Femur (tissue), 1 donor: ENCODE data around the gene ACSL3.
"Not testable (repeated sequence)": the region's sequence is repeated elsewhere in the genome, so short reads cannot be mapped to it uniquely, and the experiment has no call there.

Experiments
- DNase-seq: peaks from one replicate; pipeline ENCODE4 v3.0.0-alpha.2; 2017

Gene ACSL3

DNA sequence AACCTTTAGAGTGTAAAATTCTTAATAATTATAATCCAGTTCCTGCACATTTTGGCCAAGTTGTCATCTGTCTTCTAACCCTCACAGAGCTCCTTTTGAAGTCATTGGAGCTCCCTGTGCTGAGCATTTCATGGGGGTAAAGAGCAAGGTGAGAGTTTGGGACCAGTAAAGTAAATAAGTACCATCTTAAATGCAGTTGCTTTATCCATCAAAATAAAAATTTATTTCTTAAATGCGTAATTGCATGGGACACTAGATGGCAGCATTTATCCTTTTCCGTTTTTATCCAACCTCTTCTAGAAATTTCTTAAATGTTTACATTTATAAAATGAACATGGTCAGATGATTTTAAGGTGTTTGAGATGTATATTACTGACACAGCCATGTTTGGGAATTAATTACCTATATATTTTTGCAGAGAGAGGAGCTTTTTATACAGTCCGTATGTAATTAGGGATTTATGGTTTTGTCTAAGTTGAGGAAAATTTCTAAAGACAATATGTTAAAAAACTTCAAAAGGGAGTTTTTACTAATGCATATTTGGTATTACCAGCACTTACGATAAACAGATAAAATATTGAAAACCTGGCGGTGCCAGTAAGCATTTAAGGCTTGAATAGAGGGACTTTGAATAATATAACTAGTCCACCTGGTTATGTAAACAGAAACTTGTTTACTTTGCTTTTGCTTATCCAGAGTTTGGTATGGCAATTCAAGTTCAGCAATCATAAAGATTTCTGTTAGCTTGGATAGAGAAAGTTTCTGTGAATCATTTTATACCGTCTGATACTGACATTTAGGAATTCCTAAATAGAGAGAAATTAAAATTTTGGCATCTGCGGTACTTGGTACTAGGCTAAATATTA is 54.5 kb downstream of the ACSL3 start:
- no peak for DNase-seq

DNA sequence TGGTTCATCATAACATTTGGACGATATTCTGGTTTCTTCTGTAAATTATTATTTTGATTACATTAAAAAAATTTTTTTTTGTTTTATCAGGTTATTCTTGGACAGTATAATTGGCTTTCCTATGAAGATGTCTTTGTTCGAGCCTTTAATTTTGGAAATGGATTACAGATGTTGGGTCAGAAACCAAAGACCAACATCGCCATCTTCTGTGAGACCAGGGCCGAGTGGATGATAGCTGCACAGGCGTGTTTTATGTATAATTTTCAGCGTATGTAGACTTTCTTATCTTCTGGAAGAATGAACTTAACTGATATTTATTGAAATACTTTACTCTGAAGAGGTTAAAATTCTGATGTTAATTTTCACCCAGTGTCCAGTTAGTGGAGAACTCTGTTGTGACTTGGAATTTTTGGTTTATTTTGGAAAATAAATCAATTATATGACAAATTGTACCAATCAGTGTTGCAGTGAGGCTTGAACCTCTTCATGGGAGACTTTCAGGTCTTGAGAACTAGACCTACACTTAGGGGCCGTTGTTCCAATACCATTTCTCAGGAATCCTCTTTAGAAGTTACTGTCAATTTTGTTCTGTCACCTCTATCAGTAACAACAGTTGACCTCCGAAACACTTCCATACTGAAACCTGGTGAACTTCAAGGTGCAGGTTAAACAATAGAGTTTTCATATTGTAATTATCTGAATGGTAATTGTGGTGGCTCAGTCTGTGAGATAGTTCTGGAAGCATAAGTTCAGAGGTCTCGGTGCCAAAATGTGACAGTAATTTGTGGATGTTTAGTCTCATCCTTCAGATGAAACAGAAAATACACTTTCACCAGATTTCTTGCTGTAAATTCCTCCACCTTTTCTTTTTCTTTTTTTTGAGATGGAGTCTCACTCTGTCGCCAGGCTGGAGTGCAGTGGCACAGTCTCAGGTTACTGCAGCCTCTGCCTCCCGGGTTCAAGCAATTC is 55.7 kb downstream of the ACSL3 start:
- DNase-seq = no peak

DNA sequence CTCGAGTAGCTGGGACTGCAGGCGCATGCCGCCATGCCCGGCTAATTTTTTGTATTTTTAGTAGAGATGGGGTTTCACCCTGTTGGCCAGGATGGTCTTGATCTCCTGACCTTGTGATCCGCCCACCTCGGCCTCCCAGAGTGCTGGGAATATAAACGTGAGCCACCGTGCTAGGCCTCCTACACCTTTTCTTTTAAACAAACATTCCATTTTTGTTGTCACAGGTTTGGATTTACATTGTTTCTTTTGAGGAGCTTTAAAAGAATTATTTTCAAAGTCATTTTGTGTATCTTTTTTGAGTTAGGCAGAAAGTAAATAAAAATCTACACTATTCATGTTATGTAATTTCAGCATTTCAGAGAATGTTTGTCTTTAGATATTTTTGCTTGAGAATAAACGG is 56.4 kb downstream of the ACSL3 start:
- DNase-seq = not testable (repeated sequence)

DNA sequence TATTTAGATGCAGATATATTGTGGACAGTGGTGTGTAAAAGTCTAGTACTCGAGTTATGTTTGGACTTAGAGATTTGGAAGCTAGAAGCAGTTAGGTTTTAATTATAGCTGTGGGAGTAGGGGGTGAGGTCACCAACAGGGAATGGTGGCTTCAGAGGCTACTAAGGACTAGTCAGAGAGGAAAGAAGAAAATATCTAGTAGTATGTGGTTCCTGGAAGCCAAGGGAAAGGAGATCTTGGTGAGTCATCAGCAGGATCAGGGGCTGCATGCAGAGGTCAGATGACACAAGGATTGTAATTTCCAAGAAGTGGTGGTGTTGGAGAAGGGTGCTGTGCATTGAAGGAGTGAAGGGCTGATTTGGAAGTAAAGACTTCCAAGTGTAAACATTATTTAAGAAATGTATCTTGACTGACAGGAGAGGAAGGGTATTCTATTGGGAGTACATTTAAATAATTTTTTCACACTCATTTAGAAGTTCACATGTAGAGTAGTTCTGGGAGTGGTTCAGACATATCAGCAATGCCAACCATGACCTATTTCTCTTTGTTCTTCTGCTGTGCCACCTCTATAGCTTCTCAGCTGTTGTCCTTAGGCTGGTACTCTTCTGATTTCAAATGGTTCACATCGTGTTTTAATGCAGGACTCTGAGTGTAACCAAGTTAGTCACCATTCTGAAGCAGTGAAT is 59.1 kb downstream of the ACSL3 start:
- DNase-seq = no peak

DNA sequence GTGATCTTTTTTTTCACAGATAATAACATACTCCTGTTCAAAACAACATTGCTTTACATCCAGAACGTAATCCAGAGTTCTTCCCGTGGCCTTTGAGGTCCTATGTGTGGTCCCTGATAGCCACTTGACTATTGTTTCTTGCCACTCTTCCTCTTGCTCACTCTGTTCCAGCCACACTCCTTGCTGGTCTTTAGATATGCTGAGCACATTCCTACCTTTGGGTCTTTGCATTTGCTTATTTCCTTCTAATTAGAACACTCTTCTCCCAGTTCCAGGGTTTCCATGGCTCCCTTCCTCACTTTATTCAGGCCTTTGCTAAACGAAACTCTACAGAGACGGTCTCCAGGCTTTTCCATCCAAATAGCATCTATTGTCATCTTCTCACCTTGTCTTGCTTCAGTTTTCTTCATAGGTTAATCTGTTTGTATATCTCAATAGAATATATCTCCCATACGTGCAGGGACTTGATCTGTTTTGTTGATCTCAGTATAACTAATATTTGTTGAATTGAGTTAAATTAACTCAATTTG is 59.9 kb downstream of the ACSL3 start:
- DNase-seq = no peak

DNA sequence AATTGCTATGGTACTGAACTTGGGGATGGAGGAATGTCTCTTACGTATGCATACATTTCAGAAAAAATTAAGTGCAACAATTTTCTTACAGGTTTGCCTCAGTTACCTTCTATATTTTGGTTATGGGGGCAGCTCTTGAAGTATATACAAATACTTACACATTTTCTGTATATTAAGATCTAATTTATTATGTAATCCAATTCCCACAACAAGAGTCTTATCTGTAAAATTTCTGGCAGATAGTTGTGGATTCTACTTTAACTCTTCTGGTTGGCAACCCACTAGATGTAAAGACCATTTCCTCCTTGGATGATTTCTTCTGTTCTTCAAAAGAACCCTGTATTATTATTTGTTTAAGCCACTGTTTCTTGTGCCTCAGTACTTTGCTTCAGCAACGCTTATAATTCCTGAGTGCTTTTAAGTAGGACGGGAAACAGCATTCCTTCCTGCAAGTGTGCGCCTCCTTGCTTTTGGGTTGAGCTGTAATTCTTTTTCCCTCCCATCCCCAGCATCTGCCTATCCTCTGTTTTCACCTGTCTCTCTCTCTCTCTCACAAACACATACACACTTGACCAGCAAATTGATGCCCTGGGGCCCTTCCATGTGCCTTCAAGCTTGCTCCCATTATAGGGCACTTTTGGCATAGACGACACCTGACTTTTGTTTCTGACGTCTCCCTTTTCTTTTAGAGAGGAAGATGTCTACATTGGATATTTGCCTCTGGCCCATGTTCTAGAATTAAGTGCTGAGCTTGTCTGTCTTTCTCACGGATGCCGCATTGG is 61.4 kb downstream of the ACSL3 start:
- DNase-seq = no peak

DNA sequence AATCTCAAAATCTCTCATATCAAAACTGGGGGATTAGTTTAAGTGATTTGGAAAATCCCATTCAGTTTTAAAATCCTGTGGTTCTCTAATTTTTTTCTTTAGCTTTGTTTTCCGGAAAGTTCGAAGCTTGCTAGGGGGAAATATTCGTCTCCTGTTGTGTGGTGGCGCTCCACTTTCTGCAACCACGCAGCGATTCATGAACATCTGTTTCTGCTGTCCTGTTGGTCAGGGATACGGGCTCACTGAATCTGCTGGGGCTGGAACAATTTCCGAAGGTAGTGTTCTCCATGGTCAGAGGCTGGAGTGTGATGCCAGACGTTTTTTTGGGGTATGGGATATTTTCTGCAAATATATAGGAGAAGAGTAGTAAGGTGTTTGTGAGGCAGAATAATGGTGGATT is 66.1 kb downstream of the ACSL3 start:
- no peak for DNase-seq

DNA sequence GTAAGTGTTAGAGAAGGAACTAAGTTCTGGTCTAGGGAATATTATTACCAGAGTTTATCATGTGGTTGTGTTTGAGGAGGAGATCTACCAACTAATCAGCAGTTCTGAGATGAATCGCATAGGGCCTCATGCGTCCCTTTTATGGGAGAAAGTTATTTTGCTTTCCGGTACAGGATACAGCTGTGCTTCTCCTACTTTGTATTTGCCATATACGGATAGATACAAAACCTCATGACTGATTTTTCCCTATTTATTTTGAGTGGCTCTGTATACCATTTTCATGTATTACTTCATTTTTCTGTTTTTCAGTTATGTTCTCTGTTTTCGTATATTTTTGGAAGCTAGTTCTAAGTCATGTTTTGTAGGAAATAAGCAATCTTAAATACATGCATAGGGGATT is 66.8 kb downstream of the ACSL3 start:
- no peak for DNase-seq

DNA sequence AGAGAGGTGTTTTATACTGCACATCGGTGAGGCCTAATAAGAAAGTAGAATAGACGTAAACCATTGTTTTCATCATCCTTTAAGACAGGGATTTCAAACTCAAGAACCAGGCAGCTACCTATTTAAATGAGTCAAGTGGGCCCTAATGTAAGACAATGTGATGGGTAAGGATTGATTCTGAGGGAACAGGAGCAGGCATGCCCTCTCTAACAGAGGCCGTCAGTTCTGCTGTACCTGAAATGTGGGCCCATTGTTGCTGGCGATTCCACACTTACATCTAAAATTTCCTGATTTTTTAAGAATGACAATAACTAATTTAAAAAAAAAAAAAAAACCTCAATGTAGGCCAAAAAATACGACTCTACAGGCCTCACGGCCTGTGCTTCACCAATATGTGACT is 67.5 kb downstream of the ACSL3 start:
- DNase-seq = no peak

DNA sequence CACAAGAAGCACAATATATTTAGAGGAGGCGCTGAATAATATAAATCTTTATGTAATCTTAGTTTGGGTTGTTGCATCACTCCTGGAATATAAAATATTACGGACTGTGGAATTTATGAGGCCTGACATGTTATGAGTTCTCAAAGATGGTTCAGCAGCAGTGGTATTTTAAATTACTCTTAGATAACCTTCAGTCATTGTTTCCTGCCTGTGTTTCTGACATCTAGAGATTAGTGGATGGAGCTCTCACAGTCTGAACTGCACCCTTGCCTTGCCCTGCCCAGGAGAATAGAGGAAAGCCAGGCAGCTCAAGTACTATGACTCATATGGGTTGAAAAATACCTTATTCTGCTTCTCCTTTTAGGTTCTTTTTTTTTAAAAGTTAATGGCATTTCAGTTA is 70.0 kb downstream of the ACSL3 start:
- no peak for DNase-seq

DNA sequence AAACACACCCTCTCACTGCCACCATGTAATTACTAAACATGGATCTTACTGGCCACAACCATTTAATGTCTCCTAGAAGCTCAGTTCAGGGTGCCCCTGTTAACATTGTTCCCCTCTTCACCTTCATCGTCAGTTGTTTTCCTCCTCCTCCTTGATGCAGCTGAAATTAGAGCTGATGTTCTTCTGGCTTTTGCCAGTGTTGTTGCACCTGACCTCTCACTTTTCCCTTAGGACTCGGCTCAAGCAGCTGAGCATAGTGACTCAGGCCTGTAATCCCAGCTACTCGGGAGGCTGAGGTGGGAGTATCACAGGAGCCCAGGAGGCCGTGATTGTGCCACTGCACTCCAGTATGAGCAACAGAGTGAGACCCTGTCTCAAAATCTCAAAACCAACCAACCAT is 70.8 kb downstream of the ACSL3 start:
- no peak for DNase-seq

DNA sequence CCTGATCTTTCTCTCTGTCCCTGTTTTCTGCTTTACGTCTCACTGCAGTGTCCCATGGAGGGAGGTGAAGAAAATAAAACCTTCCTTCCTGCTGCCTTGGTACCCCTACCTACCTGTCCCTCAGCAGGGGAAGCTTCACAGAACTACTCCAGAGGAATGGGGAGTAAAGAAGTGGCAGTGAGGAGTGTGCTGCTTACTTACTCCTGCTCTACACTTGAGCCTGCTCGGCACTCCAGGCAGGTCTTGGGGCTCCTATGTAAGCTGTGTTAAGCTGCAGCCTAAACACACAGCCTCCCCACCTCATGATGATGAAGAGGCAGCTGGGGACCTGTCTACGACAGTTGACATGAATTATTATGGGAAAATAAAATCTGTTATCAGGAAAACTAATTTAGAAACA is 72.6 kb downstream of the ACSL3 start:
- no peak for DNase-seq

DNA sequence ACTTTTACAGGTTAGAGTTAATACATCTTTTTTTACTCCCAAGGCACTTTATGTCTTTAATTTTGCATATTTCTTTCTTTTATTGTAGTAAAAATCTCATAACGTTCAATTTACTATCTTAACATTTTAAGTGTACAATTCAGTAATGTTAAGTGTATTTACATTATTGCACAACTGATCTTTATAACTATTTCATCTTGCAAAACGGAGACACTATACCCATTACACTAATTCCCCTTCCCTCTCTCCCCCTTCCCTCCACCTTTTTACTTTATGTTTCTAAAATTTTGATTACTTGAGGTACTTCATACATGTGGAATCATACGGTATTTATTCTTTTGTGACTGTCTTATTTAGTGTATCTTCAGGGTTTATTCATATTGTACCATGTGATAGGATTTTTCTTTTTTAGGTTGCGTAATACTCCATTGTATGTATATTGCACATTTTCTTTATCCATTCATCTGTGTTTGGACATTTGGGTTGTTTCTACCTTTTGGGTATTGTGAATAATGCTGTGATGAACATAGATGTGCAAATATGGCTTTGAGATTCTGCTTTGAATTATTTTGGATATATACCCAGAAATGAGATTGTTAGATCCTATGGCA is 75.0 kb downstream of the ACSL3 start:
- DNase-seq = no peak

DNA sequence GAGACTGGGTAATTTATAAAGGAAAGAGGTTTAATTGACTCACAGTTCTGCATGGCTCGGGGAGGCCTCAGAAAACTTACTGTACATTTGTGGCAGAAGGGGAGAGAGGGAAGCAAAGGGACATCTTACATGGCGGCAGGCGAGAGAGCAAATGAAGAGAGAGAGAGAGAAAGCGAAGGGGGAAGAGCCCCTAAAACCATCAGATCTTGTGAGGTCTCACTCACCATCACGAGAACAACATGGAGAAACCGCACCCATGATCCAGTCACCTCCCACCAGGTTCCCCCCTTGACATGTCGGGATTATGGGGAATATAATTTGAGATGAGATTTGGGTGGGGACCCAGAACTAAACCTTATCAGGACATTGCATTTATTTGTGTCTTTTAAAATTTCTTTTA is 75.9 kb downstream of the ACSL3 start:
- DNase-seq = no peak

DNA sequence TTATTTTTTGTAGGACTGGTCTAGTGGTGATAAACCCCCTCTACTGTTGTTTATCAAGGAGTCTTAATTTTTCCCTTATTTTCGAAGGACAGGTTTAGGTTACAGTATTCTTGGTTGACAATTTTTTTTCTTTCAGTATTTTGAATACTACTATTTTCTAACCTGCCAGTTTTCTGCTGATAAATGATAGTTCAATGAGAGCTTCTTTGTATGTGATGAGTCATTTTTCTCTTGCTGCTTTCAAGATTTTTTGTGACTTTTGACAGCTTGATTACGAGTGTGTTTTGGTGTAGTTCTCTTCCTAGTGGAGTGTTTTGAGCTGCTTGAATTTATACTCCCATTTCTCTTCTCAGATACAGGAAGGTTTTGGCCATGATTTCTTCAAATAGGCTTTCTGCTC is 77.5 kb downstream of the ACSL3 start:
- DNase-seq = no peak

DNA sequence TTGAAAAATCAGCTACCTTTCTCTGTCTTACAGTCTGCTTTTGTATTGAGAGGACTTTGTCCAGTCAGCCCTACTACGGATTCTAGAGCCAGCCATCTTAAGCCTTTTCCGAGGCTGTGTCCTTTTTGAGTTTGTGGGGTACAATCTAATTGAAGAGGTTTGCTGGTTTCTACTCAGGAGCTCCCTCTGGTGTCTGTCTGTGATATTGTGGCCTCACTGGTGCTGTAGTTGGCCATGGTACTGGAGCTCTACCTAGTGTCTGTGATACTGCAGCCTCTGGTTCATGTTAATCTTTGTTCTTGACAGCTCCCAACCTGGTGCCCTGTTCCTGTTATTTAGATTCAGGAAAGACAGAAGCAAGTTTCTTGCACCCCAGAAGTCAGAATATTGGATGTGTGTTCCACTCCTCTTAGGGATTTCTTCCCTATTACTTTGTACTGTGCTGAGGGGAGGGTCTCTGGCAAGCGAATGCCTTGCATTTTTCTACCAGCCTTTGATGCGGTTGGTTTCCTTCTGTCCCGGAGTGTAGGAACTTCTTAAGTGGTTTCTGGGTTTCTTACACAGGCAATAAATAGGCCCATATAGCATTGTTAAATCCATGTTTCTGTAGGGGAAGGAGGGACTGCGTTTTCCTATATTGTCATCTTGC is 78.5 kb downstream of the ACSL3 start:
- peak; percentile 36 for DNase-seq

DNA sequence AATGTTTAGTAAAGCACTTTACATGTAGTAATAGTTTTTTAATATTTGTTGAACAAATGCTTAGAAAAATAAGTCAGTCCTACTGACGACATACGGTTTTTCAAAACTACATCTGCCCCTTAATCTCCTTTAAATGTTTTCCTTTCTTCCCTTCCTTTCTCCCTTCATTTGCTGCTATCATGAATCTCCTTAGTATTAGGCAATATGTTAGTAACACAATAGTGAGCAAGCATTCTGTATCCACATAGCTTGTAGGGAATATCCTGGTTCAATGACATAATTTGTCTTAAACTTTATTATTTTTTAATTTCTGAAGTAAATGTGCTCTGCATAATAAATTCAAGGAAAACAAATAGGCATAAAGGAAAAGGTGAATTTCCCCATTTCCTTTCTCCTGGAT is 79.1 kb downstream of the ACSL3 start:
- no peak for DNase-seq

DNA sequence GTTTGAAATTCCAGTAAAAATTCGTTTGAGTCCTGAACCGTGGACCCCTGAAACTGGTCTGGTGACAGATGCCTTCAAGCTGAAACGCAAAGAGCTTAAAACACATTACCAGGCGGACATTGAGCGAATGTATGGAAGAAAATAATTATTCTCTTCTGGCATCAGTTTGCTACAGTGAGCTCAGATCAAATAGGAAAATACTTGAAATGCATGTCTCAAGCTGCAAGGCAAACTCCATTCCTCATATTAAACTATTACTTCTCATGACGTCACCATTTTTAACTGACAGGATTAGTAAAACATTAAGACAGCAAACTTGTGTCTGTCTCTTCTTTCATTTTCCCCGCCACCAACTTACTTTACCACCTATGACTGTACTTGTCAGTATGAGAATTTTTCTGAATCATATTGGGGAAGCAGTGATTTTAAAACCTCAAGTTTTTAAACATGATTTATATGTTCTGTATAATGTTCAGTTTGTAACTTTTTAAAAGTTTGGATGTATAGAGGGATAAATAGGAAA is 80.7 kb downstream of the ACSL3 start:
- DNase-seq = no peak

DNA sequence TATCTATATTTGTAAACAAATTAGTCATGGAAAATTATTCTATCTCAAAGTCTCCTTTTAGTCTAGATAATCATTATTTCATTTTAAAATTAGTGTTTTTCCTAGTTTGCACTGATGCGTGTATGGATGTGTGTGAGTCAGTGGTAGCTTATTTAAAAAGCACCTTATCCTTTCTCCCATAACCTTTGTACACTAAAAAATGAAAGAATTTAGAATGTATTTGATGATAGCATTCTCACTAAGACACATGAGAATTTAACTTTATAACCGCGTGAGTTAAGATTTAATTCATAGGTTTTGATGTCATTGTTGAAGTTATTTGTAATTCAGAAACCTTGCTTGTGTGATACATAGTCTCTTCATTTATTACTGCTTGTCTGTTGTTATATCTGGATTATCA is 81.7 kb downstream of the ACSL3 start:
- no peak for DNase-seq

DNA sequence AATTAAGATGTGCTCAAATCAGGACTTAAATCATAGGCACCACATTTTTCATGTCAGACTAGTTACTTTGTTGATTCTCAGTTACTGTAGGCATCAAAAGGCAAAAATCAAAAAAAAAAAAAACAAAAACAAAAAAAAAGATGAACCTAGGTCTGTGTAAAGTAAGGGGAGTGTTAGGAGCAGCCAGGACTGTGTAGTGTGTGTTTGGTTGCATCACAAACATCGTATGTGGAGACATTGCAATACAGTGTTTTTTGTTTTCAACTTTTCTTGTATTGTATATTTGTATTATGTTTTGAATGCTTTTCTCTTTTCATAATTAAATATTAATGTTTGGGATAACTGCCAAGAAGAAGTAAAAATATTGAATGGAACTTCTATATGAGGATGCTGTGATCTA is 82.1 kb downstream of the ACSL3 start:
- DNase-seq = no peak

DNA sequence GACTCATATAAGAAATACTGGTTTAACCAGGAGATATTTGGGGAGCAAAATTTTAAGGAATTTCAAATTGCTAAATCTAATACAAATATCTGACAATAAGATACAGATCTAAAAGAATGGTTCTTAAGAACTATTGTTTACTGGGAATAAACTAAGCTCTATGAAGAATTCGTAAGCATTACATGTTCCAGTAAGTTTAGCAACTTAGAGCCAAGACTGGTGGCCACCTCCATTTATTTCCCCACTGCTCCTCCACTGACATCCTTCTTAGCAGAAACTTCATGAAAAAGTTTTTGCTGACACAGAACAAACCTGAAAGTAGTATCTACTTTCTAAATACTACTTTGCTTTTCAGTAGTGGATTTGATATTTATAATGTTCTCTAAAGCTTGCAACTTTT is 83.0 kb downstream of the ACSL3 start:
- no peak for DNase-seq
